ENCODE results near the gene SFMBT2. TPM values are rescaled to one million over a fixed set of nuclear protein-coding genes. Genes with fewer than 3 reads are reported as not detected.

SFMBT2 gene
- total and polyA plus RNA-seq, 2 of the 13 experiments (the other 11 are each of a cell fraction or from before 2014, with no cell fraction given), result 0.01 to 0.02 TPM

GRCh38 chr10:7283246-7283645 is 127.6 kb downstream of the SFMBT2 start:
- Histone ChIP-seq H3K36me3 (replicated peaks in 1 of 2; ENCODE audit: control insufficient read depth in 1 of 2, insufficient read depth in 2 of 2, low read length in 2 of 2) (no peaks in the 10 kb centered on the region), H4K20me1 (ENCODE audit: insufficient read depth, low read length) (no peaks in the 10 kb centered on the region), H3K4me2 (ENCODE audit: low read depth, low read length) (no peak overlapping the region), H3K4me3 (replicated peaks in 1 of 3; ENCODE audit: insufficient read depth in 1 of 3, low read depth in 2 of 3, low read length in 3 of 3) (no peak overlapping the region), H2AFZ (ENCODE audit: low read length) (no peak overlapping the region), H3K27me3 (ENCODE audit: control insufficient read depth in 1 of 2, insufficient read depth in 2 of 2, low read length in 2 of 2) (no peaks in the 10 kb centered on the region; a peak in 2 of 5 replicates), H3K9me3 (ENCODE audit: low read length) (no peaks in the 10 kb centered on the region), H3K4me1 (ENCODE audit: insufficient read depth, low read length) (no peaks in the 10 kb centered on the region), H3K9ac (ENCODE audit: insufficient read depth, low read depth, low read length) (no peak overlapping the region), H3K79me2 (ENCODE audit: insufficient read depth, low read length) (no peaks in the 10 kb centered on the region), H3K27ac (ENCODE audit: extremely low read length, insufficient read depth, low read length) (no peak overlapping the region)
- intact Hi-C loops (cut with micrococcal nuclease; ENCODE audit: unreplicated experiment) (no loop called here), in situ Hi-C loops (cut with HindIII; ENCODE audit: extremely low pct_ligation_motif_present, low pct_unique_long_range_greater_than_20kb) (no loop called here)
- DNase-seq (ENCODE audit: low spot score) (no peak), ATAC-seq (no peak), FAIRE-seq (no peak)
- WGBS (ENCODE audit: low lambda C conversion rate), result 2% methylated on average over 2 of the region's 2 CpGs
- ChIA-PET CTCF (ENCODE audit: low intra/inter-chr PET ratio, low total read pairs) (no interaction called here), POLR2A (no interaction called here)
- no peak for TF ChIP-seq MTA3 (CRISPR knock-in tag; IDR thresholded peaks at IDR 0.05)
- TF ChIP-seq ZNF207 (IDR thresholded peaks at IDR 0.05; ENCODE audit: borderline replicate concordance), result no peak
- TF ChIP-seq ZNF775 (CRISPR knock-in tag; IDR thresholded peaks at IDR 0.05; ENCODE audit: borderline replicate concordance), result no peak
- no peak for TF ChIP-seq GLI4 (CRISPR knock-in tag; IDR thresholded peaks at IDR 0.05; ENCODE audit: borderline replicate concordance)
- TF ChIP-seq HOXA5 (CRISPR knock-in tag; IDR thresholded peaks at IDR 0.05), result no peak
- no peak for TF ChIP-seq ZNF530 (CRISPR knock-in tag; IDR thresholded peaks at IDR 0.05; ENCODE audit: low read depth)
- TF ChIP-seq ZNF382 (CRISPR knock-in tag; IDR thresholded peaks at IDR 0.05; ENCODE audit: borderline replicate concordance), result no peak
- TF ChIP-seq, protein P1, sequence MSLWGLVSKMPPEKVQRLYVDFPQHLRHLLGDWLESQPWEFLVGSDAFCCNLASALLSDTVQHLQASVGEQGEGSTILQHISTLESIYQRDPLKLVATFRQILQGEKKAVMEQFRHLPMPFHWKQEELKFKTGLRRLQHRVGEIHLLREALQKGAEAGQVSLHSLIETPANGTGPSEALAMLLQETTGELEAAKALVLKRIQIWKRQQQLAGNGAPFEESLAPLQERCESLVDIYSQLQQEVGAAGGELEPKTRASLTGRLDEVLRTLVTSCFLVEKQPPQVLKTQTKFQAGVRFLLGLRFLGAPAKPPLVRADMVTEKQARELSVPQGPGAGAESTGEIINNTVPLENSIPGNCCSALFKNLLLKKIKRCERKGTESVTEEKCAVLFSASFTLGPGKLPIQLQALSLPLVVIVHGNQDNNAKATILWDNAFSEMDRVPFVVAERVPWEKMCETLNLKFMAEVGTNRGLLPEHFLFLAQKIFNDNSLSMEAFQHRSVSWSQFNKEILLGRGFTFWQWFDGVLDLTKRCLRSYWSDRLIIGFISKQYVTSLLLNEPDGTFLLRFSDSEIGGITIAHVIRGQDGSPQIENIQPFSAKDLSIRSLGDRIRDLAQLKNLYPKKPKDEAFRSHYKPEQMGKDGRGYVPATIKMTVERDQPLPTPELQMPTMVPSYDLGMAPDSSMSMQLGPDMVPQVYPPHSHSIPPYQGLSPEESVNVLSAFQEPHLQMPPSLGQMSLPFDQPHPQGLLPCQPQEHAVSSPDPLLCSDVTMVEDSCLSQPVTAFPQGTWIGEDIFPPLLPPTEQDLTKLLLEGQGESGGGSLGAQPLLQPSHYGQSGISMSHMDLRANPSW (CRISPR knock-in tag; IDR thresholded peaks at IDR 0.05; ENCODE audit: borderline replicate concordance), result no peak
- TF ChIP-seq, protein P2, sequence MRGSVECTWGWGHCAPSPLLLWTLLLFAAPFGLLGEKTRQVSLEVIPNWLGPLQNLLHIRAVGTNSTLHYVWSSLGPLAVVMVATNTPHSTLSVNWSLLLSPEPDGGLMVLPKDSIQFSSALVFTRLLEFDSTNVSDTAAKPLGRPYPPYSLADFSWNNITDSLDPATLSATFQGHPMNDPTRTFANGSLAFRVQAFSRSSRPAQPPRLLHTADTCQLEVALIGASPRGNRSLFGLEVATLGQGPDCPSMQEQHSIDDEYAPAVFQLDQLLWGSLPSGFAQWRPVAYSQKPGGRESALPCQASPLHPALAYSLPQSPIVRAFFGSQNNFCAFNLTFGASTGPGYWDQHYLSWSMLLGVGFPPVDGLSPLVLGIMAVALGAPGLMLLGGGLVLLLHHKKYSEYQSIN (CRISPR knock-in tag; IDR thresholded peaks at IDR 0.05; ENCODE audit: borderline replicate concordance), result no peak
- no TSS peak for BruUV-seq (replicated peaks)

Measured in HepG2 (cell line).